Skeletal muscle tissue (tissue), 4 donors: ENCODE data around the gene PRKN. TPM values are rescaled to one million over a fixed set of nuclear protein-coding genes. Genes with fewer than 3 reads are reported as not detected.

Experiments
- H3K27ac ChIP-seq: one replicate; pipeline ENCODE4 v1.7.0; 2013; ENCODE audit warnings: mild to moderate bottlenecking, low read depth, low read length, inconsistent platforms
- H3K27me3 ChIP-seq, 3 donors: one replicate each; pipeline ENCODE4 v1.7.0; 2013; ENCODE audit warnings: low read length in 3 of 3; ENCODE audit not compliant: control insufficient read depth in 3 of 3, insufficient read depth in 3 of 3
- H3K36me3 ChIP-seq, 3 donors: one replicate each; pipeline ENCODE4 v1.7.0; 2013; ENCODE audit warnings: low read length in 3 of 3; ENCODE audit not compliant: control insufficient read depth in 3 of 3, insufficient read depth in 3 of 3
- H3K4me1 ChIP-seq, 3 donors: one replicate each; pipeline ENCODE4 v1.7.0; 2013; ENCODE audit warnings: low read length in 3 of 3, mild to moderate bottlenecking in 3 of 3; ENCODE audit not compliant: control insufficient read depth in 3 of 3, insufficient read depth in 3 of 3
- H3K4me3 ChIP-seq, 3 donors: one replicate each; pipeline ENCODE4 v1.7.0; 2013; ENCODE audit warnings: low read length in 3 of 3
- H3K9ac ChIP-seq, 3 donors: one replicate each; pipeline ENCODE4 v1.7.0; 2013; ENCODE audit warnings: low read length in 3 of 3, mild to moderate bottlenecking in 3 of 3, moderate library complexity in 2 of 3, low read depth in 1 of 3
- H3K9me3 ChIP-seq, 3 donors: one replicate each; pipeline ENCODE4 v1.7.0; 2013; ENCODE audit warnings: low read length in 3 of 3; ENCODE audit not compliant: control insufficient read depth in 3 of 3
- total RNA-seq: library from RNA; depleted of rRNA; stranded (reverse); fragments of >200 nt; gene quantifications from one replicate; pipeline ENCODE4 v1.2.3, GENCODE V29; 2014
- donor health status: Osteomylitis.

PRKN gene
- total RNA-seq, 1 donor from 2014 or later: 16.7 TPM

DNA sequence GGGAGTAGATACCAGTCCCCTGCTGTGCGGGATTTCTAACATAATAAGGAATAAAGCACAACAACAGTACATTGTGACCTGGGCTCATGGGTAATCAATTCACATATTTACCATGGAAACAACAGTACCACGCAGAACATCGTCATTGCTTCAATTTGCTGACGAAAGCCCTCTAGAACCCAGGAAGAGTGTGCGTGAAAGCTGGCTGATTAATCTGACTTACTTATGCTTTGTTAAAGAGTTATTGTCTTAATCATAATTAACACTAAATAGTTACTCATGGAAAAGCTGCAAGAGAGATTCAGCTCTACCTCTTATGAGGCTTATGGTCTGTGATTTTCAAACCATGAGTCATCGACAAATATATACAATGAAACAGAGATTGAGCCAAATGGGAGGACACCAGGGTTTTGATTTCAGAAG lies 809.4 kb downstream of the PRKN start:
- Histone ChIP-seq H3K27ac (no peak overlapping the region), H3K4me3 (no peak overlapping the region), H3K9ac (no peak overlapping the region), H3K9me3 (no peaks in the 10 kb centered on the region), H3K27me3 (no peaks in the 10 kb centered on the region), H3K36me3 (no peaks in the 10 kb centered on the region), H3K4me1 (no peaks in the 10 kb centered on the region)

GRCh38 chr6:161917645-161918044 lies 809.9 kb downstream of the PRKN start:
- no peaks in the 10 kb centered on the region for H3K36me3 ChIP-seq

DNA sequence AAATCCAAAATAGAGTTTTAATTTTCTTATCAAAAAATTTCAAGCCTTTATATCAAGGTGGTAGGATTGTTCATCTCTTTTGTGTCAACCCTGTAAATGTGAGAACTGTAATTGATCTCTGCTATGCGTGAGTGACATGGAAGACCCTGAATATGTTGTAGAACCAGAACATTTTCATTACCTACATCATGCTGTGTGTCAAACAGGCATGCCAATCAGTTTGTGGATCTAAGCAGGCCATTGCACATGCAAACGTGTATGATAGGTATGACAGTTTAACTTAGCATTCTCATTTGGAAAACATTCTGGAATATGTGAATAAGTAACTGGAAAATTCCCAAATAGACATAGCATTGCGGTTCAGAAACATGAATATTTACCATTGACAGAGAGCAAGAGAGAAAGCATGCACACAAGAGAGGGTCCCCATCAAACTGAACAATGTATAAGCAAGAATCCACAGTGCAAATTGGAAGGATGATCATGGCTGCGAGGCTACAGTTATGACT lies 812.1 kb downstream of the PRKN start:
- no peaks in the 10 kb centered on the region for H3K36me3 ChIP-seq
- H3K9me3 ChIP-seq: no peaks in the 10 kb centered on the region
- H3K9ac ChIP-seq: no peak overlapping the region
- H3K4me3 ChIP-seq: no peak overlapping the region
- H3K4me1 ChIP-seq: no peaks in the 10 kb centered on the region
- no peaks in the 10 kb centered on the region for H3K27me3 ChIP-seq
- H3K27ac ChIP-seq: no peak overlapping the region

More at GRCh38 chr6:161917645-161918044, 809.9 kb downstream of the PRKN start:
- Histone ChIP-seq H3K27ac (no peak overlapping the region), H3K9me3 (no peaks in the 10 kb centered on the region), H3K27me3 (no peaks in the 10 kb centered on the region), H3K4me1 (no peaks in the 10 kb centered on the region), H3K9ac (no peak overlapping the region), H3K4me3 (no peak overlapping the region)

DNA sequence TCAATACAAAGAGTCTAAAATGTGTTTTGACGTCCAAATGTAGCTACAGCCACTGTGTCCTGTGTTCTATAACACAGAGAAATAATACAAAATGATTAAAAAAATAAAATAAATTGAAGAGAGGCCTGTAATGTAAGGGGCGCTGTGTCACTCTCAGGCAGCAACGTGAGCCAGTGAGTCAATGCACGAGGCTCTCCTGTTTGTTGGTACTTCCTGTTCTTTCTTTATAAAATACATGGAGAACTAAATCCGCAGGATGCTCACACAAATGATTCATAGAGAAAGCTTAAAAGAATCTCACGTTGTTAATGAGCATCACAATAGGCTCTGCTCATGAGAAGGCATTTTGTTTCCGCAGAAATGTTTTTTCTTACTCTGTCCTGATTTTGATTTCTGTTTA lies 818.7 kb downstream of the PRKN start:
- Histone ChIP-seq H3K4me3 (no peak overlapping the region), H3K4me1 (no peaks in the 10 kb centered on the region), H3K27me3 (no peaks in the 10 kb centered on the region), H3K36me3 (no peaks in the 10 kb centered on the region), H3K9ac (no peak overlapping the region), H3K27ac (no peak overlapping the region), H3K9me3 (no peaks in the 10 kb centered on the region)

GRCh38 chr6:161906571-161906970 lies 821.0 kb downstream of the PRKN start:
- Histone ChIP-seq H3K27me3 (no peaks in the 10 kb centered on the region), H3K4me1 (no peaks in the 10 kb centered on the region), H3K27ac (no peak overlapping the region), H3K9me3 (no peaks in the 10 kb centered on the region), H3K4me3 (no peak overlapping the region), H3K9ac (no peak overlapping the region), H3K36me3 (no peaks in the 10 kb centered on the region)

GRCh38 chr6:161903584-161904212 lies 823.9 kb downstream of the PRKN start:
- no peak overlapping the region for H3K9ac ChIP-seq
- H3K4me3 ChIP-seq: no peak overlapping the region
- H3K4me1 ChIP-seq: no peaks in the 10 kb centered on the region
- H3K27me3 ChIP-seq: no peaks in the 10 kb centered on the region
- H3K9me3 ChIP-seq: no peaks in the 10 kb centered on the region
- no peaks in the 10 kb centered on the region for H3K36me3 ChIP-seq
- H3K27ac ChIP-seq: no peak overlapping the region

GRCh38 chr6:161901740-161902426 lies 825.7 kb downstream of the PRKN start:
- Histone ChIP-seq H3K4me1 (no peaks in the 10 kb centered on the region), H3K9me3 (no peaks in the 10 kb centered on the region)

GRCh38 chr6:161894436-161894835 lies 833.1 kb downstream of the PRKN start:
- H3K4me1 ChIP-seq: no peaks in the 10 kb centered on the region
- H3K27me3 ChIP-seq: no peaks in the 10 kb centered on the region
- no peak overlapping the region for H3K27ac ChIP-seq
- H3K36me3 ChIP-seq: no peaks in the 10 kb centered on the region
- no peak overlapping the region for H3K9ac ChIP-seq
- H3K4me3 ChIP-seq: no peak overlapping the region
- no peaks in the 10 kb centered on the region for H3K9me3 ChIP-seq

More at GRCh38 chr6:161901740-161902426, 825.7 kb downstream of the PRKN start:
- H3K9ac ChIP-seq: no peak overlapping the region
- no peaks in the 10 kb centered on the region for H3K27me3 ChIP-seq
- no peak overlapping the region for H3K27ac ChIP-seq
- no peak overlapping the region for H3K4me3 ChIP-seq
- H3K36me3 ChIP-seq: no peaks in the 10 kb centered on the region

DNA sequence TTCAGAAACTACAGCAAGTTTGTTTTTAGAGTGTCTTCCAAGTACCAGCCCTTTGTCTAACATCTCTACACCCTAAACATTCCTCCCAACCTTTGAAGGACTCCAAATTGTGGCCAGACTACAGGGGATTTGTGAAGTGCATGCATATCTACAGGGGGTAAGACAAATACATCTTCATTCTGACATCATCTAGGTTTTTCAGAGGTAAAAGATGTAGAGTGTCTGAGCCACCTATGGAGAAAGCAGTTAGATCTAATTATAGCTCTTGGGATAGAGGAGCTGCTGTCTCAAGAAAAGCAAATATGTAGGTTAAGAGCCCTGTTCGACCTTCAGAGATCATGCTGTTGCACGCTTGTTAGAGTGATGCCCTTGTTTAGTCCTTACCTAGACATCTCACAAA lies 836.0 kb downstream of the PRKN start:
- Histone ChIP-seq H3K27me3 (no peaks in the 10 kb centered on the region), H3K9ac (no peak overlapping the region), H3K27ac (no peak overlapping the region), H3K4me3 (no peak overlapping the region), H3K36me3 (no peaks in the 10 kb centered on the region), H3K9me3 (no peaks in the 10 kb centered on the region), H3K4me1 (no peaks in the 10 kb centered on the region)

- Histone ChIP-seq H3K27ac (no peak overlapping the region), H3K36me3 (no peaks in the 10 kb centered on the region), H3K4me3 (no peak overlapping the region), H3K4me1 (no peaks in the 10 kb centered on the region), H3K9ac (no peak overlapping the region), H3K9me3 (no peaks in the 10 kb centered on the region), H3K27me3 (no peaks in the 10 kb centered on the region)
Measured at GRCh38 chr6:161890832-161891297, 836.7 kb downstream of the PRKN start.
